HG03469 (cell line): Measurements from ENCODE around the gene ARHGEF28.

ENCODE experiments used
- ATAC-seq: cut with Tn5 transposase; IDR thresholded peaks from one replicate; pipeline ENCODE4 v1.9.1; 2021; ENCODE audit warnings: mild to moderate bottlenecking, moderate library complexity, moderate number of reproducible peaks; ENCODE audit not compliant: unreplicated experiment

The ARHGEF28 gene

DNA sequence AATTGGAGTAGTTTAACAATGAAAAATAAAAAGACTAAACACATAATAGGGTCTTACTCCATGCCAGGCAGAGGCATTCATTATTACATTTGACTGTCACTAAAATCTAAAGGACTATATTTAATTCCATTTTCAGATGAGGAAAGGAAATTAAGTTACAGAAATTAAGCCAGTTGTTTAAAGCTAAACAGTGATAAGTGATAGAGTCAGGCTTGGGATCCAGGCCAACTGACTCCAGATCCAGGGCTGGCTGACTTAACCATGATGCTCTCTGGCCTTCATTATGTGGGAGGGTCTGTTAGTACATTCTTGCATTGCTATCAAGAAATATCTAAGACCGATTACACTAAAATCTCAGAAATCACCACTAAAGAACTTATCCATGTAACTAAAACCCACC is 107.2 kb downstream of the ARHGEF28 start:
- no peak for ATAC-seq

- ATAC-seq, result no peak
Measured at GRCh38 chr5:73735032-73735734, 109.2 kb downstream of the ARHGEF28 start.

DNA sequence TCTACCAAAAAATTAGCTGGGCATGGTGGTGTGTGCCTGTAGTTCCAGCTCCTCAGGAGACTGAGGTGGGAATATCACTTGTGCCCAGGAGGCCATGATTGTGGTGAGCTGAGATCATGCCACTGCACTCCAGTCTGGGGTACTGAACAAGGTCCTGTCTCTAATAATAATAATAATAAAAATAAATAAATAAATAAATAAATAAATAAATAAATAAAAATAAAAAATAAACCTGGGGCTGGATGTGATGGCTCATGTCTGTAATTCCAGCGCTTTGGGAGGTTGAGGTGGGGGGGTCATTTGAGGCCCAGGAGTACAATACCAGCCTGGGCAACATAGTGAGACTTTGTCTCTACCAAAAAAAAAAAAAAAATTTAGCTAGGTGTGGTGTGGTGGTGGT is 113.7 kb downstream of the ARHGEF28 start:
- no peak for ATAC-seq

- ATAC-seq, result no peak
Measured at GRCh38 chr5:73740274-73740790, 114.3 kb downstream of the ARHGEF28 start.

GRCh38 chr5:73743161-73743560 is 117.2 kb downstream of the ARHGEF28 start:
- ATAC-seq, result no peak

GRCh38 chr5:73745836-73746235 is 119.8 kb downstream of the ARHGEF28 start:
- no peak for ATAC-seq

DNA sequence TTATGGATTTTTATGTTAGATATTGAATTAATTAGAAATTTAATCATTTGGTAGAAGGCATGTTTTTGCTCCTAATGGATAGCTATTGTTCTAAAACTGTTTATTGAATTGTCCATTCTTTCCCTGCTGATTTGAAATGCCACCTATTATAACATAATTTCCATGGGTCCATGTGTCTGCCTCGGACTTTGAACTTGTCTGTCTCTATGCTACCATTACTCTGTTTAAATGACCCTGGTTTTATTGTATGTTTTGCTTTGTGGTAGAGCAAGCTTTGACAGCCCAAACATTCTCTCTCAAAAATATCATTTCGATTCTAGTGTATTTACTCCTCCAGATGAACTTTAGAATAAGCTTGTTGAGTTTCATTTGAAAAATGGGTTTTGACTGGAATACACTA is 120.6 kb downstream of the ARHGEF28 start:
- ATAC-seq, result no peak

DNA sequence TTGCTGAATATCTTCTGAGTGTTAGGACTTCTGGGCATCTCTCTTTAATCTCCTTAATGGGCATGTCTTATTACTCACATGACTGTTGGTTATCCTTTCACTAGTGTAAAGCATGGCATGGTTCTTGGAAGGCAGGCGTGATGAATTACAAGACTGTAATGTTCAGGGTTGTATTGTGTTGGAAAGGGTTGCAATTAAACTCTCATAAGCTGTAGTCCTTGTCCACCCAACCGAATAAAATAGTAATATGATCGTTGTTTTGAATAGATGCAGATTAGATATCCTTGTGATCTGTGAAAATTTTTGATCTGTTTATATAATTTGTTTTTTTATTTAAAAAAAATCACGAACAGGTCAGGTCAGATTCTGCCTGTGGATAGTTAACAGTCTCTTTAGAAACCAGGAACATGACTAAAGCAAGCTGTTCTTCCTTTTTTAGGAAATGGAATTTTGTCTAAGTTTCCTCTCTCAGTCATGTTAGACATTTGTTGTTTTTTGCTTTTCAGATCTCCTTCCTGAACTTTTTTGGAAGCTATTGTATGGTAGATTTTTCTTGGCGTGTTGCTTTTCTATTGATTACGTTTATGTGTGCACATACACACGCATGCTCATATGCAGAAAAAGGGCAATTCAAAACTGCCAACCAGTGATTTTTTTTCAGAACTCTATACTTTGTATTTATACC is 121.8 kb downstream of the ARHGEF28 start:
- ATAC-seq, result no peak

DNA sequence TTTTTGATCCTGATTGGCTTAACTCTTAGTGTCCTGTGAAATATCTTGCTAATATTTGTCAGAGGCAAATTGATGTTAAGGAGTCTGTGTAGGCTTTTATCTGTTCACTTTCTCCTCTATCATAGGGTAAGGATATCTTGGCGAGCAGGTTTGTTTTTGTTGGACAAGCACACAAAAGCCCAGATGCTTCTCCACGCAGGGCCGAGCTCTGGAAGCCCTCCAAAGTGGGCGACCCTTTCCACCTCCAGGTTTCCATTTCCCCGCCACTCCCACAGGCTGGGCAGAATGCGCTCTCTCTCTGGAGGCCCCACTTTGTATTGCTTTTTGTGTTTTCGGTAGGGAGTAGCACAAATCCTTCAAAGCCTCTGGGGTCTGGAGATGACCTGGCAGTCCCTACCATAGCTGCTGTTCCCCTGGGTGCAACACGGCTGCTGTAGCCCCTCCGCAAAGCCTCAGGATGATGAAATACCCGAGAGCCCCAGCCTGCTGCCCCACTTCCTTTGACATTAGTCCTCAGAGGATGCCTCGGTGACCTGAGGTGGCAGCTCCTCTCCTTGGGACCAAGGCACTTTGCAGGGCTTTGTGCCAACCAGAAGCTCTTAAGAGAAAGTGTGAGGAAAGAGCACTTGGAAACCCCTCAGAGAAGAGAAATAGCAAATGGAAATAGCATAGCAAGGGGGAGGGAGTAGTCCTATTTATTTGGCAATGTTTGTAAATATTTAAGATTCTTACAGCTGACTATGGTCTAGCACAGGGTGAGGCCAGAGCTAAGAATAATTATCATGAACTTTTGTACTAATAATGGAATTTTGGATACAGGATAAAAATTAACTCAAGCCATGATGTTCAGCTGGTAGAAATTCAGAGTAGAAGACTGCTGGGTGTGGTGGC is 122.8 kb downstream of the ARHGEF28 start:
- no peak for ATAC-seq

DNA sequence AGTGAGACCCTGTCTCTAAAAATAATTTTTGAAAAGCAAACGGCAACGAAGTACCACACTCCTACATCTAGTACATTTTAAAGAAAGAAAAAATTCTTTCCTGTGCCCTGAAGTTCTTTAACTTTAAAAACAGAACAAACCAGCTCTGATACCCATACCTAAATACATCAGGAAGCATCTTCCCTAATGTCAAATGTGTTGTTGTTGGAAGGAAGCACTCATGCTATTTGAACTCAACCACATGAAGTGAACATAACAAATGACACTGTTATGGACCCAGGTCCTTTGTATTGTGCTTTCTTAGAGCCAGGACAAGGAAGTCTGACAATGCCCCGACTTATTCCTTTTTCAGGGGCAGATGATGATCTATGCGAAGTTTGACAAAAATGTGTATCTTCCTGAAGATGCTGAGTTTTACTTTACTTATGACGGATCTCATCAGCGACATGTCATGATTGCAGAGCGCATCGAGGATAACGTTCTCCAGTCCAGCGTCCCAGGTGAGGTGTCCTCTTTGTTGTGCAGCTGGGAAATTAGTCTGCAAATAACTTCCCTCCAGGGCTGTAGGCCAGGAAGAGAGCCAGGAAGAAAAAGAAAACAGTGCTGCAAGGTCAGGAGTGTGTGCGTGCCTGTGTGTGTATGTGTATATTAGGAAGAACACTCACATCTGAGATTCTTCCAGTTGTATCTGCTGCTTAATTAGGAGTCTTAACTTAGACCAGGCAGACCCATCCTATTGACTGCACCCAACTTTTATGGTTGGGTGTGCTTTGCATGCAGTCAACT is 123.7 kb downstream of the ARHGEF28 start:
- no peak for ATAC-seq

DNA sequence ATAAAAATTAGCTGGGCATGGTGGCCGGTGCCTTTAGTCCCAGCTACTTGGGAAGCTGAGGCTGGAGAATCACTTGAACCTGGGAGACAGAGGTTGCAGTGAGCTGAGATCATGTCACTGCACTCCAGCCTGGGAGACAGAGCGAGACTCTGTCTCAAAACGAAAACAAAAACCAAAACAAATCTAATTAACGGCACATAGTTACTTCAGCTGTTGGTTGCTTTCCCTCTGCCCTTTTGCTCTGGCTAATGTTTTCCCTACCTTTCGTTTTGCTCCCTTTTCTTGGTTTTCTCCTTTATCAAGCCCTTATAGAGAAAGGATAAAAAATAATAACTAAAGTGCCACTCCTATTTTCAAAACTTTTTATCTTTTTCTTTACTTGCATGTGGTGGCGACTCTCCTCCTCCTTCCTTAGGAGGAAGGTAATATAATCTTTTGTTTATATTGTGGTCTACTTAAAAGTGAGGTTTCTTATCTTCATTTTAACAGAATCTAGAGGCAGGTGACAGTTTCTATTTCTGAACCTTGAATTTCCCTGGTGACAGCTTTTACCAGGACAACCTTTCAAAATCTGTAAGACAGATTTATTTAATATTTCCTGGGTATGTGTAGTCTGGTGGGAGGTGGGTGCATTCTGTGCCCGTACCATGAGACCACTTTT is 125.4 kb downstream of the ARHGEF28 start:
- ATAC-seq, result no peak

DNA sequence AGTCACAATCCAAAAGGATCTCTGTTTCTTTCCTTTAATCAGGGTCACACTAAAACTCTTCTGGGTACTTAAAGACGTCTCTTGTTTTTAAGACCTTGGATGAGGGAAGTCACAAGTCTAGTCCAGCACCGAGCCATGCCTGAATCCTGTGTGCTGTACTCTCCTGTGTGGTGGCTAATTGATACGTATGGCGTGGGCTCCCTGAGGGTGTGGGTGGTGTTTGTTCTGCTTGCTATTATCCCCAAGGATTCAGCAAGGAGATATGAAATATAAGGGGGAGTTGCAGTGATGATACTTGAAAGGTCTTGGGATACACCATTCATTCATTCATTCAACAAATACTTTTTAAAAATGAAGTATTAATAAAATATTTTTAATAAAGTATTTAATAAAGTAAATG is 128.3 kb downstream of the ARHGEF28 start:
- no peak for ATAC-seq

- ATAC-seq, result no peak
Measured at GRCh38 chr5:73757416-73757815, 131.4 kb downstream of the ARHGEF28 start.

DNA sequence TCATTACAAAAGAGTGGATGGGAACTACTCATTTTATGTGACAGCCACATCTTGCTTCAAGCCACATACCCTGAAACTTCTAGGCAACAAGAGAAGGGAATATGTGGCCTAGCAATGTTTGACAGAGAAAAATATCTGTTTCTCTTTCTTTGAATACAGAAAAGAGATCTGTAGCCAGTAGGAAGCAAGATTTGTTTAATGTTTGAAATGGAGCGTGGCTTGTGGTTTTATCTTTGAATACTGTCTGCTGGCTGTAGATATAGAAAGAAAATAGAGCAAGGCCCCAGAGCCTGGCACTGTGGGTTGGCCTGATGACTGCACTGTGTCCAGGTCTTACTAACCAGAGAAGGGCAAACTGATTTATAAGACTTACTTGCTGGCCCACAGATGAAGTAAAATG is 133.8 kb downstream of the ARHGEF28 start:
- ATAC-seq, result no peak

GRCh38 chr5:73763300-73764032 is 137.5 kb downstream of the ARHGEF28 start:
- ATAC-seq, result no peak

DNA sequence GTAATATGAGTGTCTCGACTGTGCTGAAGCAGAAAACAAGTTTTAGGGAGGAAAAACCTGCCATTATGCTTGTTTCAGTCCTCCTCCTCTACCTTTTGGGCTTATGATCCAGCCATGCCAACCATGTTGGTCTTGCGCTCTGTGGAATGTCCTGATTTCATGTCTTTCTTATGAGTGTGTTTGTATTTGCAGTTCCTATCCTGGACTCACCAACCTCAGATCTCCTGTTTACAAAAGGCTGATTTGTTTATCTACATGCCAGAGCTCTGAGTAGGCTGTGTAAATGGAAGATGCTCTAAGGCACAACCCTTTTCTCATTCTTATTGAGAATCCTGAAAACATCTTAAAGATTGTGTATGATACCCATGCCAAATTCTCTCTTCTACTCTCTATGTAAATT is 138.6 kb downstream of the ARHGEF28 start:
- no peak for ATAC-seq

DNA sequence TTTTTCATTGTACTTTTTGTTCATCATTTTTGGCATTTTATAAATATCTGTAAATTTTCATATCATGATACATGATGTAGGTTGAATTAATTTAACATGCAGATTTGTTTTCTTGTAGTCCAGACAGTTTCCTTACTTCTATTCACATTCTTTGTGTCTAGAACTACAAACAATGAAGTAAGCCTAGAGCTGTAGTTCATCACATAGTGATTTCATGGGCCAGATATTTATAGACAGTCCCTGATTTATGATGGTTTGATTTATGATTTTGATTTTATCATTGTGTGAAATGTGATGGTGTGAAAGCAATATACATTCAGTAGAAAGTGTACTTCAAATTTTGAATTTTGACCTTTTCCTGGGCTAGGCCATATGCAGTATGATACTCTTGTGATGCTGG is 139.0 kb downstream of the ARHGEF28 start:
- ATAC-seq, result no peak

DNA sequence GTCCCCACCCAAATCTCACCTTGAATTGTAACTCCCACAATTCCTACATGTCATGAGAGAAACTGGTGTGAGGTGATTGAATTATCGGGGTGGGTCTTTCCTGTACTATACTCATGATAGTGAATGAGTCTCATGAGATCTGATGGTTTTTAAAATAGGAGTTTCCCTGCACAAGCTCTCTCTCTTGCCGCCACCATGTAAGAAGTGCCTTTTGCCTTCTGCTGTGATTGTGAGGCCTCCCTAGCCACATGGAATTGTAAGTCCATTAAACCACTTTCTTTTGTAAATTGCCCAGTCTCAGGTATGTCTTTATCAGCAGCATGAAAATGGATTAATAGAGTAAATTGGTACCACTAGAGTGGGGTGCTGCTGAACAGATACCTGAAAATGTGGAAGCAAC is 140.9 kb downstream of the ARHGEF28 start:
- no peak for ATAC-seq
